Activated CD4-positive, alpha-beta T cell treated with anti-CD3 and anti-CD28 coated beads, Interleukin-2, Interleukin-4, amounts not matched to agents 100 ng/mL and 50 ng/mL, durations not matched to agents 16 hours and 8 hours (primary cell): ENCODE measurements around the gene SH3BP5L.

Source experiments
- DNase-seq: peaks from one replicate; pipeline ENCODE4 v3.0.0-alpha.2; 2020; ENCODE audit warnings: low spot score

SH3BP5L gene

DNA sequence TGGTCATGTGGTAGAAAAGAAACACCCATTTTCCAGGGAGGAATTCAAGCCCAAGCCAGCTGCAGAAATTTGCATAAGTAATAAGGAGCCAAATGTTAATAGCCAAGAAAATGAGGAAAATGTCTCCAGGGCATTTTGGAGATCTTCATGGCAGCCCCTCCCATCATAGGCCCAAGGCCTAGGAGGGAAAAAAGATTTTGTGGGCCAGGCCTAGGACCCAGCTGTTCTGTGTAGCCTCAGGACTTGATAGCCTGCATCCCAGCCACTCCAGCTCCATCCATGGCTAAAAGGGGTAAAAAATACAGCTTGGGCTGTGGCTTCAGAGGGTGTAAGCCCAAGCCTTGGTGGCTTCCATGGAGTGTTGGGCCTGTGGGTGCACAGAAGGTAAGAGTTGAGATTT, 48.7 kb downstream of the SH3BP5L start:
- no peak for DNase-seq

DNA sequence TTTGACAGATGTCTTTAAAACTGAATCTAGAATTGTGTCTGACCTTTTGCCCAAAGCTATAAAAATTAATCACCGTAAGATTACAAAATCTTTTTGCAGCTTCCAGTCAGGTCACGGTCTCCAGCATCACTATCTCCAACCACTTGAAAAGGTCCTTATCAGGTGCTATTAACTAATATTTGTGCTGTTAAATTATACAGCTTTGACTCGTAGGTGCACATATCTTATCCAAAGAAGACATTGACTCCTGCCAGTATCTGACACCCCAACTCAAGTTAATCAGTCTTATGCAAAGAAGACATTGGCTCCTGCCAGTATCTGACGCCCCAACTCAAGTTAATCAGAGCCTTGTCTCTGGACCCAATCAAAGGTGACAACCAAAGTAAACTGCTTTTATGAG, 50.3 kb downstream of the SH3BP5L start:
- no peak for DNase-seq
